K562 (cell line): ENCODE data around the gene UBR4. TPM values are rescaled to one million over a fixed set of nuclear protein-coding genes. Genes with fewer than 3 reads are reported as not detected.
A peak's percentile ranks its signal among the peaks of the same experiment; 100 is the strongest.

Source experiments
- ATAC-seq: fragments of 200-7000 bp; cut with Tn5 transposase; 3 replicates; pipeline ENCODE4 v1.9.1; 2020; ENCODE audit warnings: moderate library complexity
- BruUV-seq: library from RNA; stranded (reverse); fragments of 400-500 nt; replicated peaks from 2 replicates; lab custom pipeline; 2021; lab: Mats Ljungman, UMichigan
- CTCF ChIA-PET: fragments of 300-600 bp; formaldehyde crosslinking; extraction: SDS; loops from one replicate; lab custom pipeline; 2021; ENCODE audit warnings: low intra/inter-chr PET ratio; lab: Yijun Ruan, JAX
- POLR2A ChIA-PET: fragments of 300-600, 350-650 bp; sonication (Branson Sonifier 250); formaldehyde crosslinking; extraction: SDS; loops from one replicate; lab custom pipeline; 2021; ENCODE audit warnings: antibody characterized with exemption, inconsistent platforms; lab: Yijun Ruan, JAX
- DNase-seq, 4 experiments: peaks; one replicate each; pipeline versions ENCODE4 v3.0.0 to v3.0.0-alpha.2; 2011 to 2018; ENCODE audit warnings: low spot score in 3 of 4, mixed read lengths in 3 of 4; ENCODE audit errors: extremely low read depth in 1 of 4
- FAIRE-seq: peaks from 2 replicates; lab custom pipeline; 2011; peaks lifted over from hg19 to GRCh38; lab: Jason Lieb, UNC
- H2AFZ ChIP-seq: 2 replicates; pipeline ENCODE4 v1.6.0; 2011; ENCODE audit warnings: low read depth, low read length, control low read depth, inconsistent platforms
- H3K27ac ChIP-seq: fragments of 200-600 bp; 3 replicates; pipeline ENCODE4 v1.8.0; 2011; ENCODE audit warnings: low read depth, mild to moderate bottlenecking, control low read depth, inconsistent platforms, low read length, moderate library complexity, mixed read lengths; ENCODE audit errors: extremely low read depth
- H3K27me3 ChIP-seq, 2 experiments: fragments of 300-600 bp in 1 of 2; 2 replicates in 1 of 2; 3 replicates in 1 of 2; pipeline versions ENCODE4 v1.6.0 to v1.8.0; 2011; ENCODE audit warnings: inconsistent platforms in 2 of 2, low read length in 2 of 2, mild to moderate bottlenecking in 1 of 2, mixed read lengths in 1 of 2, moderate library complexity in 1 of 2; ENCODE audit not compliant: control insufficient read depth in 2 of 2, insufficient read depth in 2 of 2
- H3K36me3 ChIP-seq: fragments of 300-600 bp; 3 replicates; pipeline ENCODE4 v1.8.0; 2011; ENCODE audit warnings: mild to moderate bottlenecking, low read length, inconsistent platforms; ENCODE audit not compliant: control insufficient read depth, insufficient read depth
- H3K4me1 ChIP-seq, 2 experiments: fragments of 200-600 bp in 1 of 2; replicated peaks in 1 of 2; 2 replicates in 1 of 2; 3 replicates in 1 of 2; pipeline versions ENCODE4 v1.5.1 to v1.8.0; 2011; ENCODE audit warnings: inconsistent platforms in 2 of 2, low read length in 2 of 2, mild to moderate bottlenecking in 1 of 2, mixed read lengths in 1 of 2, moderate library complexity in 1 of 2; ENCODE audit not compliant: control insufficient read depth in 2 of 2, insufficient read depth in 2 of 2
- H3K4me2 ChIP-seq: 2 replicates; pipeline ENCODE4 v1.6.1; 2011; ENCODE audit warnings: low read length, control low read depth, inconsistent platforms, mixed read lengths; ENCODE audit not compliant: insufficient read depth
- H3K4me3 ChIP-seq: fragments of 200-600 bp; sonication (generic), shearing (Covaris generic); 2 replicates; pipeline ENCODE4 v1.5.1; 2016; ENCODE audit warnings: control low read depth, inconsistent platforms
- H3K79me2 ChIP-seq: fragments of 200-600 bp; 3 replicates; pipeline ENCODE4 v1.8.0; 2011; ENCODE audit warnings: low read length, inconsistent platforms; ENCODE audit not compliant: control insufficient read depth, insufficient read depth
- H3K9ac ChIP-seq, 2 experiments: 2 replicates each; pipeline versions ENCODE4 v1.6.0 to v1.6.1; 2011; ENCODE audit warnings: low read depth in 2 of 2, low read length in 2 of 2, control low read depth in 1 of 2, inconsistent platforms in 1 of 2, mild to moderate bottlenecking in 1 of 2, mixed read lengths in 1 of 2; ENCODE audit not compliant: insufficient read depth in 1 of 2
- H3K9me1 ChIP-seq: one replicate; pipeline ENCODE4 v1.6.0; 2011; ENCODE audit warnings: inconsistent platforms, mild to moderate bottlenecking, low read length, moderate library complexity; ENCODE audit not compliant: control insufficient read depth, insufficient read depth
- H3K9me3 ChIP-seq: replicated peaks from 2 replicates; pipeline ENCODE4 v1.5.1; 2011; ENCODE audit warnings: low read depth, low read length, inconsistent platforms; ENCODE audit not compliant: control insufficient read depth, insufficient read depth
- H4K20me1 ChIP-seq: replicated peaks from 2 replicates; pipeline ENCODE4 v1.6.1; 2011; ENCODE audit warnings: low read length, inconsistent platforms, mixed read lengths; ENCODE audit not compliant: control insufficient read depth, insufficient read depth
- ARID3B ChIP-seq: fragments of 250-450 bp; sonication (Bioruptor Pico); IDR thresholded peaks from 2 replicates; pipeline ENCODE4 v1.4.0; 2020; ENCODE audit warnings: borderline replicate concordance
- CTBP1 ChIP-seq: fragments of 450-650 bp; IDR thresholded peaks from 2 replicates; pipeline ENCODE4 v1.6.1; 2016; ENCODE audit warnings: borderline replicate concordance
- PML ChIP-seq: IDR thresholded peaks from 2 replicates; pipeline ENCODE4 v1.6.1; 2012; ENCODE audit warnings: low read length, inconsistent platforms
- RBBP5 ChIP-seq: fragments of 200-600 bp; sonication (generic); IDR thresholded peaks from 2 replicates; pipeline ENCODE4 v1.6.1; 2012; ENCODE audit warnings: borderline replicate concordance, mild to moderate bottlenecking, low read length, control low read depth, inconsistent platforms; ENCODE audit not compliant: insufficient read depth, poor library complexity, severe bottlenecking
- SRSF1 ChIP-seq: fragments of 200-400 bp; formaldehyde crosslinking; IDR thresholded peaks from 2 replicates; pipeline ENCODE4 v1.6.1; 2017; ENCODE audit warnings: mild to moderate bottlenecking, low read depth, low read length, moderate library complexity
- ZNF133 ChIP-seq: fragments of 250-450 bp; sonication (Bioruptor Pico); IDR thresholded peaks from 2 replicates; pipeline ENCODE4 v1.4.0; 2020; ENCODE audit warnings: mild to moderate bottlenecking
- ZNF277 ChIP-seq: fragments of 250-450 bp; sonication (Bioruptor Pico); IDR thresholded peaks from 2 replicates; pipeline ENCODE4 v1.8.0; 2022; ENCODE audit warnings: inconsistent platforms, mild to moderate bottlenecking, moderate library complexity, borderline replicate concordance
- ZNF699 ChIP-seq: fragments of 250-450 bp; sonication (Bioruptor Pico); IDR thresholded peaks from 2 replicates; pipeline ENCODE4 v1.8.0; 2021; ENCODE audit warnings: mild to moderate bottlenecking, moderate library complexity; ENCODE audit not compliant: insufficient replicate concordance
- WGBS: fragments of 100-300 bp; shearing (Covaris generic); methylation state at CpG from one replicate; pipeline ENCODE4 v1.1.6; 2016; ENCODE audit warnings: low coverage, mixed read lengths; ENCODE audit not compliant: insufficient coverage; ENCODE audit errors: missing lambda C conversion rate; 5-methylcytosine and 5-hydroxymethylcytosine counted together
- in situ Hi-C: fragments of 300-500 bp; cut with MboI; formaldehyde crosslinking; loops from 4 replicates; pipeline ENCODE4 v1.15.0; 2018; ENCODE audit warnings: inconsistent platforms, mixed read lengths
- intact Hi-C: fragments of 100-400 bp; cut with micrococcal nuclease; formaldehyde crosslinking; loops from 2 replicates; pipeline ENCODE4 v1.14.2; 2022
- polyA plus RNA-seq, 8 experiments: library from polyadenylated mRNA; depleted of rRNA in 4 of 8; stranded (reverse) in 5 of 8; unstranded in 3 of 8; fragments of >200 nt; fragmentation: Nextera tagmentation in 2 of 8; fragmentation: Illumina TruSeq in 1 of 8; extraction: Ambion mirVana in 2 of 8; extraction: Trizol in 1 of 8; gene quantifications; 2 replicates each; pipeline versions ENCODE4 v1.2.1 to v1.2.3, GENCODE V29; 2011 to 2014; ENCODE audit warnings: inconsistent platforms in 1 of 8, missing spikeins in 1 of 8
- total RNA-seq, 7 experiments: library from RNA; depleted of rRNA in 6 of 7; stranded (reverse); fragments of >200 nt in 6 of 7; fragmentation: Illumina TruSeq in 2 of 7; extraction: Trizol in 2 of 7; gene quantifications; 2 replicates each; pipeline versions ENCODE4 v1.2.1 to v1.2.3, GENCODE V29; 2011 to 2021; ENCODE audit warnings: low replicate concordance in 1 of 7

The UBR4 gene
- total and polyA plus RNA-seq, 9 of the 15 experiments (the other 6 are each of a cell fraction or from before 2014, with no cell fraction given) = 55.4 to 277 (median 123) TPM

- no peak overlapping the region for H3K4me3 ChIP-seq
- H4K20me1 ChIP-seq = peaks cover 14% of the 10 kb centered on the region
- no peak for ATAC-seq
- no peaks in the 10 kb centered on the region for H3K9me1 ChIP-seq
- POLR2A ChIA-PET = interaction anchor here (0.8 kb wide), 1 partner anchor 25 kb away, joined by 3 read pairs; no protein-coding TSS in a partner anchor
- BruUV-seq = no TSS peak
- DNase-seq = no peak
- H2AFZ ChIP-seq = no peak overlapping the region
- CTCF ChIA-PET = no interaction called here
- H3K9ac ChIP-seq = peak overlapping the region in 1 of 2 experiments; percentile 5; a peak in 1 of 4 replicates
- 0 out of 5 replicates have a peak, but pooled peaks cover 0 to 2% of the 10 kb centered on the region in 2 experiments for H3K4me1 ChIP-seq
- WGBS = under 1% methylated on average over 15 of the region's 15 CpGs
- in situ Hi-C loops = no loop called here
- TF ChIP-seq ZNF133 (CRISPR knock-in tag) (no peak), SRSF1 (no peak), ZNF699 (CRISPR knock-in tag) (no peak), RBBP5 (no peak), CTBP1 (no peak), ZNF277 (no peak), PML (no peak), ARID3B (CRISPR knock-in tag) (no peak)
- FAIRE-seq = no peak
- no peaks in the 10 kb centered on the region for H3K36me3 ChIP-seq
- intact Hi-C loops = no loop called here
- peaks cover 57 to 82% of the 10 kb centered on the region in 2 experiments for H3K27me3 ChIP-seq
- H3K4me2 ChIP-seq = no peak overlapping the region
- no peaks in the 10 kb centered on the region for H3K79me2 ChIP-seq
- H3K9me3 ChIP-seq = no peaks in the 10 kb centered on the region
- H3K27ac ChIP-seq = no peak overlapping the region
Measured at GRCh38 chr1:19036813-19037605, 173.1 kb downstream of the UBR4 start.
